Neutrophil (primary cell): ENCODE results near the gene CACNA1C.

ENCODE experiments used
- H3K27ac ChIP-seq: fragments of 200-600 bp; sonication (generic); 2 replicates; pipeline ENCODE4 v1.5.1; 2016; ENCODE audit warnings: mild to moderate bottlenecking, moderate library complexity
- H3K27me3 ChIP-seq: fragments of 200-600 bp; sonication (generic); 2 replicates; pipeline ENCODE4 v1.6.0; 2016; ENCODE audit warnings: mild to moderate bottlenecking
- H3K36me3 ChIP-seq: fragments of 200-600 bp; sonication (generic); 2 replicates; pipeline ENCODE4 v1.5.1; 2017
- H3K4me1 ChIP-seq, 2 experiments: fragments of 200-600 bp in 1 of 2; sonication (generic) in 1 of 2; 1 replicate in 1 of 2; 2 replicates in 1 of 2; pipeline versions ENCODE4 v1.5.1 to v1.6.1; 2013 to 2016; ENCODE audit warnings: low read depth in 1 of 2, low read length in 1 of 2, mild to moderate bottlenecking in 1 of 2, moderate library complexity in 1 of 2; ENCODE audit not compliant: control insufficient read depth in 1 of 2, insufficient read depth in 1 of 2
- H3K4me3 ChIP-seq, 2 experiments: fragments of 200-600 bp in 1 of 2; sonication (generic) in 1 of 2; 1 replicate in 1 of 2; 2 replicates in 1 of 2; pipeline ENCODE4 v1.5.1; 2013 to 2016; ENCODE audit warnings: low read depth in 1 of 2, low read length in 1 of 2, mild to moderate bottlenecking in 1 of 2, moderate library complexity in 1 of 2
- H3K9me3 ChIP-seq: fragments of 200-600 bp; sonication (generic); 2 replicates; pipeline ENCODE4 v1.5.1; 2016
- CTCF ChIP-seq: fragments of 200-600 bp; sonication (generic); IDR thresholded peaks from 2 replicates; pipeline ENCODE4 v1.5.1; 2016; ENCODE audit warnings: antibody characterized with exemption

CACNA1C gene

GRCh38 chr12:2039034-2039433 lies 13.8 kb upstream of the CACNA1C start:
- H3K27ac ChIP-seq = no peak overlapping the region
- H3K4me3 ChIP-seq = no peak overlapping the region
- H3K9me3 ChIP-seq = no peaks in the 10 kb centered on the region
- H3K4me1 ChIP-seq = peaks cover 8% of the 10 kb centered on the region in 2 experiments
- H3K27me3 ChIP-seq = peaks cover 96% of the 10 kb centered on the region
- TF ChIP-seq CTCF = no peak
- no peaks in the 10 kb centered on the region for H3K36me3 ChIP-seq

- no peak for TF ChIP-seq CTCF
- peaks cover 93% of the 10 kb centered on the region for H3K27me3 ChIP-seq
- H3K36me3 ChIP-seq = no peaks in the 10 kb centered on the region
- no peak overlapping the region for H3K4me3 ChIP-seq
- H3K27ac ChIP-seq = no peak overlapping the region
- H3K9me3 ChIP-seq = no peaks in the 10 kb centered on the region
- H3K4me1 ChIP-seq = no peaks in the 10 kb centered on the region
Measured at GRCh38 chr12:2043054-2043453, 9.7 kb upstream of the CACNA1C start.

- TF ChIP-seq CTCF = no peak
- H3K36me3 ChIP-seq = no peaks in the 10 kb centered on the region
- no peaks in the 10 kb centered on the region for H3K9me3 ChIP-seq
- H3K27ac ChIP-seq = no peak overlapping the region
- no peak overlapping the region for H3K4me3 ChIP-seq
- H3K27me3 ChIP-seq = peaks cover 93% of the 10 kb centered on the region
- H3K4me1 ChIP-seq = no peaks in the 10 kb centered on the region
Measured at GRCh38 chr12:2044165-2044564, 8.6 kb upstream of the CACNA1C start.

- no peak for TF ChIP-seq CTCF
- H3K36me3 ChIP-seq = no peaks in the 10 kb centered on the region
- H3K4me1 ChIP-seq = no peaks in the 10 kb centered on the region
- no peak overlapping the region for H3K27ac ChIP-seq
- peaks cover 93% of the 10 kb centered on the region for H3K27me3 ChIP-seq
- no peak overlapping the region for H3K4me3 ChIP-seq
- H3K9me3 ChIP-seq = no peaks in the 10 kb centered on the region
Measured at GRCh38 chr12:2046957-2047356, 5.8 kb upstream of the CACNA1C start.

GRCh38 chr12:2047752-2048151 lies 5.0 kb upstream of the CACNA1C start:
- no peak overlapping the region for H3K4me3 ChIP-seq
- no peak overlapping the region for H3K27ac ChIP-seq
- no peaks in the 10 kb centered on the region for H3K4me1 ChIP-seq
- H3K27me3 ChIP-seq = peaks cover 90% of the 10 kb centered on the region
- TF ChIP-seq CTCF = no peak
- H3K36me3 ChIP-seq = no peaks in the 10 kb centered on the region
- no peaks in the 10 kb centered on the region for H3K9me3 ChIP-seq
